Endothelial cell (in vitro differentiated cells): ENCODE measurements around the gene TRPC4AP. TPM values are rescaled to one million over a fixed set of nuclear protein-coding genes. Genes with fewer than 3 reads are reported as not detected.
A peak's percentile ranks its signal among the peaks of the same experiment; 100 is the strongest.

Experiments
- DNase-seq: peaks from one replicate; pipeline ENCODE4 v3.0.0; 2021; ENCODE audit warnings: low spot score
- H3K27ac Mint-ChIP-seq: one replicate; pipeline ENCODE4 v1.8.0; 2021; ENCODE audit warnings: mixed read lengths, inconsistent platforms; ENCODE audit not compliant: unreplicated experiment
- H3K27me3 Mint-ChIP-seq: one replicate; pipeline ENCODE4 v1.8.0; 2021; ENCODE audit warnings: mild to moderate bottlenecking, moderate library complexity, mixed read lengths, inconsistent platforms; ENCODE audit not compliant: unreplicated experiment
- H3K36me3 Mint-ChIP-seq: one replicate; pipeline ENCODE4 v1.8.0; 2021; ENCODE audit warnings: mild to moderate bottlenecking, low read depth, mixed read lengths, inconsistent platforms; ENCODE audit not compliant: unreplicated experiment
- H3K4me1 Mint-ChIP-seq: one replicate; pipeline ENCODE4 v1.8.0; 2021; ENCODE audit warnings: mild to moderate bottlenecking, mixed read lengths, inconsistent platforms; ENCODE audit not compliant: unreplicated experiment
- H3K4me3 Mint-ChIP-seq: one replicate; pipeline ENCODE4 v1.8.0; 2021; ENCODE audit warnings: mild to moderate bottlenecking, mixed read lengths, inconsistent platforms; ENCODE audit not compliant: unreplicated experiment
- H3K9me3 Mint-ChIP-seq: one replicate; pipeline ENCODE4 v1.8.0; 2021; ENCODE audit warnings: mixed read lengths, inconsistent platforms; ENCODE audit not compliant: unreplicated experiment
- total RNA-seq: library from RNA; stranded (reverse); fragmentation: NEBNext Ultra II Directional; extraction: Animal tissue kit (Norgen Biotek cat#: 25700); gene quantifications from one replicate; pipeline ENCODE4 v1.2.1, GENCODE V29; 2021; ENCODE audit not compliant: unreplicated experiment
- TF ChIP-seq, protein P1 (sequence below): fragments of 200-600 bp; sonication (generic); IDR thresholded peaks from one replicate; pipeline ENCODE4 v1.5.0; 2021; ENCODE audit warnings: antibody characterized with exemption; ENCODE audit not compliant: unreplicated experiment

The TRPC4AP gene
- total RNA-seq, 1 donor from 2014 or later = 109 TPM

DNA sequence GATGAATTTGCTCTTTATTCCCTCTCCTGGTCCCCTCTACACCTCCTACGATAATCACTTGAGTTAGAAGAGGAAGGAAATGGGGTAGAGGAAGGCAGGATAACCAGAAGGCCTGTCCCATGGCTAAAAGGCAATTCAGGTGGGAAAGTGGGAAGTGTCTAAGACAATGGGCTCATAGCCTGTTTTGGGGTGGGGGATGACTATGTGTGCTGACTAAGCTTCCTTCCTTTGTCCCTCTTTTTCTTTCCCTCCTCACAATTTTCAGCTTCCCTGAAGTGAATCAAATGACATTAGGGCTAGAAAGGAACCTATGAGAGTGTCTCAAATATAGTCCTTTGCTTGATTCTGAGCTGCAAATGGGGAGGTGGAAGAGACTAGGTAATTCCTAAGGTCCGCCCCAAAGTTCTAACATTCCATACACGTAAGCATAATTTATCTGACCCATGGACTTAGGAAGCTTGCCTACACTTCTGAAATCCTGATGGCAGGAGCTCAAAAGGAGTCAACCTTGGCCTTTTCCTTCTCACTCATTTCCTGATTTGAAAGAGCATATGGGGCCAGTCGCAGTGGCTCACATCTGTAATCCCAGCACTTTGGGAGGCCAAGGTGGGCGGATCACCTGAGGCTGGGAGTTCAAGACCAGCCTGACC, 30.3 kb upstream of the TRPC4AP start:
- TF ChIP-seq, protein P1, sequence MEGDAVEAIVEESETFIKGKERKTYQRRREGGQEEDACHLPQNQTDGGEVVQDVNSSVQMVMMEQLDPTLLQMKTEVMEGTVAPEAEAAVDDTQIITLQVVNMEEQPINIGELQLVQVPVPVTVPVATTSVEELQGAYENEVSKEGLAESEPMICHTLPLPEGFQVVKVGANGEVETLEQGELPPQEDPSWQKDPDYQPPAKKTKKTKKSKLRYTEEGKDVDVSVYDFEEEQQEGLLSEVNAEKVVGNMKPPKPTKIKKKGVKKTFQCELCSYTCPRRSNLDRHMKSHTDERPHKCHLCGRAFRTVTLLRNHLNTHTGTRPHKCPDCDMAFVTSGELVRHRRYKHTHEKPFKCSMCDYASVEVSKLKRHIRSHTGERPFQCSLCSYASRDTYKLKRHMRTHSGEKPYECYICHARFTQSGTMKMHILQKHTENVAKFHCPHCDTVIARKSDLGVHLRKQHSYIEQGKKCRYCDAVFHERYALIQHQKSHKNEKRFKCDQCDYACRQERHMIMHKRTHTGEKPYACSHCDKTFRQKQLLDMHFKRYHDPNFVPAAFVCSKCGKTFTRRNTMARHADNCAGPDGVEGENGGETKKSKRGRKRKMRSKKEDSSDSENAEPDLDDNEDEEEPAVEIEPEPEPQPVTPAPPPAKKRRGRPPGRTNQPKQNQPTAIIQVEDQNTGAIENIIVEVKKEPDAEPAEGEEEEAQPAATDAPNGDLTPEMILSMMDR = no peak
- peak overlapping the region; percentile 87 for H3K27ac Mint-ChIP-seq
- DNase-seq = no peak
- H3K36me3 Mint-ChIP-seq = peaks cover 55% of the 10 kb centered on the region
- H3K4me1 Mint-ChIP-seq = peaks cover 39% of the 10 kb centered on the region
- no peak overlapping the region for H3K4me3 Mint-ChIP-seq
- no peaks in the 10 kb centered on the region for H3K9me3 Mint-ChIP-seq
- no peaks in the 10 kb centered on the region for H3K27me3 Mint-ChIP-seq

DNA sequence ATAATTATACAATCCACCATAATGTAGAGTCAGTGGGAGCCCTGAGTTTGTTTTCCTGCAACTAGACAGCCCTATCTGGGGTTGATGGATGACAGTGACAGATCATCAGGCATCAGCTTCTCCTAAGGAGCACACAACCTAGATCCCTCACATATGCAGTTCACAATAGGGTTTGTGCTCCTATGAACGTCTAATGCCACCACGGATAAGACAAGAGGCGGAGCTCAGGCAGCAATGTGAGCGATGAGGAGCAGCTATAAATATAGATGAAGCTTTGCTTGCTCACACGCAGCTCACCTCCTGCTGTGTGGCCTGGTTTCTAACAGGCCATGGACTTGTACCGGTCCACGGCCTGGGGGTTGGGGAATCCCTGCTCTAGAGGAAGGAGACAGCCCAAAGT, 28.6 kb upstream of the TRPC4AP start:
- peaks cover 53% of the 10 kb centered on the region for H3K36me3 Mint-ChIP-seq

DNA sequence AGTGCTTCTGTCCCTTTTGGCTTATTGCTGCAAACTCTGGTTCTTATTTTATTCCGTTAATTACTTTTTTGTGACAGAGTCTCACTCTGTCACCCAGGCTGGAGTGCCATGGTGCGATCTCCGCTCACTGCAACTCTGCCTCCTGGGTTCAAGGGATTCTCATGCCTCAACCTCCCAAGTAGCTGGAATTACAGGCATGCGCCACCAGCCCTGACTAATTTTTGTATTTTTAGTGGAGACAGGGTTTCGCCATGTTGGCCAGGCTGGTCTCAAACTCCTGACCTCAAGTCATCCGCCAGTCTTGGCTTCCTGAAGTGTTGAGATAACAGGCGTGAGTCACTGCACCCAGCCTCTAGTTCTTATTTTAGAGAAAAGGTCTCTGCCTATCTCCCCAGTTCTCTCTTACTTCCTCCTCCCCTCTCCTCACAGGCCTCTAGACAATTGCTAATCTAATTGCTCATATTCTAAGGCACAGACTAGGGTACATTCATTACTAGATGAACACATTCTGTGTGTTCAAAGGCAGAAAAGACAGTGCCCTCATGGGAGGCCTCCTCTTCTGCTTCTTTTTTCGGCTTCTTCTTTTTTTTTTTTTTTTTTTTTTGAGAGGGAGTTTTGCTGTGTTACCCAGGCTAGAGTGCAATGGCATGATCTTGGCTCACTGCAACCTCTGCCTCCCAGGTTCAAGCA, 27.6 kb upstream of the TRPC4AP start:
- Mint-ChIP-seq H3K36me3 (peaks cover 55% of the 10 kb centered on the region), H3K27me3 (peaks cover 2% of the 10 kb centered on the region), H3K9me3 (no peaks in the 10 kb centered on the region), H3K4me1 (peaks cover 34% of the 10 kb centered on the region), H3K27ac (no peak overlapping the region), H3K4me3 (no peak overlapping the region)
- no peak for DNase-seq
- TF ChIP-seq, protein P1 = no peak

More for the DNA sequence above, 28.6 kb upstream of the TRPC4AP start:
- H3K27ac Mint-ChIP-seq = no peak overlapping the region
- TF ChIP-seq, protein P1 = no peak
- no peak for DNase-seq
- peaks cover 2% of the 10 kb centered on the region for H3K27me3 Mint-ChIP-seq
- no peak overlapping the region for H3K4me3 Mint-ChIP-seq
- peaks cover 39% of the 10 kb centered on the region for H3K4me1 Mint-ChIP-seq
- H3K9me3 Mint-ChIP-seq = no peaks in the 10 kb centered on the region

DNA sequence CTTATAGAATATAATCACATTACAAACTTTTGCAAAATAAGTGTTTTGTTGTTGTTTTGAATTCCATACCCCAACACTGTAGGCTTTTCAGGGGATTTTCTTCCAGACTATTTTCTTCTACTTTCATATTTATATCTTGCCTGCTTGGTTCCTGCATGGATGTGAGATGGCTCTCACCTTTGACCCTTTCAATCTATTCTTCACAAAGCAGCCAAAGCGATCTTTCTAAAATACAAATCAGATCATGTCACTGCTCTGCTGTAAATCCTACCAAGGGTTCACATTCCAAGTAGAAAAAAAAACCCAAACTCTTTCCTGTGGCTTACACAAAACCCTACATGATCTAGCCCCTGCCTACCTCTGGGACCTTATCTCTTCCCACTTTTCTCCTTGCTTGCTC, 25.0 kb upstream of the TRPC4AP start:
- Mint-ChIP-seq H3K9me3 (no peaks in the 10 kb centered on the region), H3K36me3 (peaks cover 50% of the 10 kb centered on the region), H3K4me1 (peaks cover 17% of the 10 kb centered on the region), H3K27ac (no peak overlapping the region), H3K4me3 (peak overlapping the region; percentile 54), H3K27me3 (peaks cover 2% of the 10 kb centered on the region)
- TF ChIP-seq, protein P1 = no peak
- DNase-seq = no peak

DNA sequence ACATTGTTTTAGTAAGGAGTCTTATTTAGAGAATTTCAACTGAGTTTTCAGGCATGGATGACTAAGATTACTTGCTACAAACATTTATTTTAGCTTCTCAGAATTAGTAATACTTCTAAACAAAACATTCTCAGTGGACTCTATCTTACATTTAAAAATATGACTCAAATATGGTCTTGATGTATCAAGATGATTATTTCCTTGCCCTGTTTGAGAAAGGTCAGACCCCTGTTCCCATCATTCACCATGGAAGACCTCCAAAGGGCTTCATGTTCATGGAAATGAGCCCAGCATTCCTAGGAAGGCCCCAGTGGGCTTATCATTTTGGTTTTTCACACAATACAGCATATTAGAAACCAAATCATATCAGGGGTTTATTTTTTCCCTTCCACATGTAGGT, 24.6 kb upstream of the TRPC4AP start:
- peaks cover 48% of the 10 kb centered on the region for H3K36me3 Mint-ChIP-seq
- no peak overlapping the region for H3K4me3 Mint-ChIP-seq
- TF ChIP-seq, protein P1 = no peak
- H3K27me3 Mint-ChIP-seq = peaks cover 2% of the 10 kb centered on the region
- no peaks in the 10 kb centered on the region for H3K9me3 Mint-ChIP-seq
- no peak for DNase-seq
- H3K4me1 Mint-ChIP-seq = peaks cover 14% of the 10 kb centered on the region
- H3K27ac Mint-ChIP-seq = no peak overlapping the region
